HG02852 (cell line): Measurements from ENCODE around the gene CALML5.

Source experiments
- ATAC-seq: cut with Tn5 transposase; IDR thresholded peaks from one replicate; pipeline ENCODE4 v1.9.1; 2021; ENCODE audit warnings: mild to moderate bottlenecking, moderate library complexity; ENCODE audit not compliant: unreplicated experiment

CALML5 gene, protein sequence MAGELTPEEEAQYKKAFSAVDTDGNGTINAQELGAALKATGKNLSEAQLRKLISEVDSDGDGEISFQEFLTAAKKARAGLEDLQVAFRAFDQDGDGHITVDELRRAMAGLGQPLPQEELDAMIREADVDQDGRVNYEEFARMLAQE

GRCh38 chr10:5499493-5500140 is at the start of gene CALML5:
Gene CALML5, minus strand, starts transcription at chr10:5499570. Its CDS starts 132 bp downstream, at chr10:5499438.
- ATAC-seq = no peak

DNA sequence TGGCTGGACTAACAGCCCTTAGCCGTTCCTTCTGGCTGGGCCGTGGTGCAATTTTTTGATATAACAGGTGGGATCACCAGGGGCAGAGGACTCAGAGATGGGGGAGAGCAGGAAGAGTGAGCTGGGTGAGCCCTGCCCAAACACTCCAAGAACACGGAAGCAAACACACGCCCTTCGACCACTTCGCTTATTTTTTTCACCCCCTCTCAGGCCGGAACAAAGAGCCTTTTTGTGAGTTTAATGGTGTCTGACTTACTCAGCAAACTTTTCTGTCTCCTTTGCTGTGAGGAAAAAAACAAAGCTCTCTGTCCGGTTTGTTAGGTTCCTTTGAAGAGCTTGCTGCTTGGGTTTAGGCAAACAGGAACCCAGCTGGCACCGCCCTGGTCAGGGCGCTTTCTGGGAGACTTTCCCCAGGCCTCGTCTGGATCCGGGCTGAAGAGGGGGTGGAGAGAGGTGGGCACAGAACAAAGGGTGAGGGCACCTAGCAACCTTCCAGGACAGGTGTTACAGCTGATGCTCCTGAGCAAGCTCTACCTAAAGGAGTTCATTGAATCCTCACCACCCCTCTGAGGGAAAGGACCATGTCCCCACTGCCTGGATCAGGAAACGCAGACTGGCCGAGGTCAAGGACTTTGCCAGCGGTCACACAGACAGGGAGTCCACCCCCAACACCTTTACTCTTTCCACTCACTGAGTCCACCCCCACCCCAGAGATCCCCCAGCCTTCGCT is 48.7 kb upstream of the CALML5 start:
- no peak for ATAC-seq

GRCh38 chr10:5547681-5547930 is 48.2 kb upstream of the CALML5 start:
- ATAC-seq = no peak

- no peak for ATAC-seq
These were observed 47.7 kb upstream of the CALML5 start for GRCh38 chr10:5546891-5547680.

DNA sequence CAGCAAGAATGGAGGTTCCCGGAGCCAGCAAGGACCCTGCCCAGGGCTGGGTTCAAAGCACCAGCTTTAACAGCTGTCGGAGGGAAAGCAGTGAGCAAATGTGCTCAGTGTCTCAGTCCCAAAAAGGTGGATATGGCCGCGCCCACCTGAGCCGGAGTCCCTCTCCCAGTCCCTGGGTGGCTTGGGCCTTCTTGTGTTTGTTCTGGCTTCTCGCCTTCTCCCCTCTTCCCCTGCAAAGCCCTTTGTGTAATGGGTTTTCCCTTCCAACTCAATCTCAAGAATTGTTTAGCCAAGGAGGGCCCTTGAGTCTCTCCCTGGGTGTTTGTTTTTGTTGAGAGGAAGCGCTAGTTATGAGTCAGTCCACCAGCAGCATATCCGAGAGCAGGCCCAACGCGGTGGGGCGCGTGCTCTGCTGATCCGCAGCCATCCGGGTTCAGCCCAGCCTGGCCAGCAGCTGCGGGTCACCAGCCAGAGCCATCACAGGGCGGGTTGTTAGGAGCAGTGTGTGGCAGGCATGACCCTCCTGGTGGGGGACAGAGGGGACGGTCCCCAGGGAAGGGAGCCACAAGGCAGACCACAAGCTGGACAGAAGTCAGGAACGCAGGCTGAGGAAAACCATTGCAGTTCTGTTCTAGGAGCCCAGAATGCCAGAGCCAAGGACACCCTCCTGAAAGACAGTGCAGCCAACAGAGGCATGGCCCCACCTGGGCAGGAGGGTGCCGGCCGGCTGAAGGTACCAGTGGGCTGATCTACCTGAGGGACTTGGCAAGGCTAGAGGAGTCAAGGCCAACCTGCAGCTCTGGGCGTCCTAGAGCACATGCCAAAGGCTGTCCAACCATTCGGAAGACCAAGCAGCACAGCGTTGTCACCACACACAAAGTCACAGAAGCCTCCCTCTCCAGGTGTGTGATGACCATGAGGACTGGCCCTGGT is 46.7 kb upstream of the CALML5 start:
- ATAC-seq = no peak

- no peak for ATAC-seq
These were observed 46.0 kb upstream of the CALML5 start for GRCh38 chr10:5545426-5545777.

GRCh38 chr10:5545011-5545410 is 45.6 kb upstream of the CALML5 start:
- no peak for ATAC-seq

GRCh38 chr10:5544216-5544805 is 44.9 kb upstream of the CALML5 start:
- no peak for ATAC-seq

DNA sequence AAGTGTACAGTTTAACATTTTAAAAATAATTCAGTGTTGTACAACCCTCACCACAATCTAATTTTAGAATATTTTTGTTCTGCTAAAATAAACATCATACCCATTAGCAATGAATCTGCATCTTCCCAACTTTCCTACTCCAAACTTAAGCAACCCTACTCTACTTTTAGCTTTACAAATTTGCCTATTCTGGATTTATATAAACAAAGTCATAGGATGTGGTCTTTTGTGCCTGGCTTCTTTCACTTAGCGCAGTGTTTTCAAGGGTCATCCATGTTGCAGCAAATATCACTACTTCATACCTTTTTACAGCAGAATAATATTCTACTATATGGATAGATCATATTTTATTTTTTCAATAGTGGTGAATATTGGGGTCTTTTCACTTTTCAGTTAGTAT is 44.3 kb upstream of the CALML5 start:
- no peak for ATAC-seq

DNA sequence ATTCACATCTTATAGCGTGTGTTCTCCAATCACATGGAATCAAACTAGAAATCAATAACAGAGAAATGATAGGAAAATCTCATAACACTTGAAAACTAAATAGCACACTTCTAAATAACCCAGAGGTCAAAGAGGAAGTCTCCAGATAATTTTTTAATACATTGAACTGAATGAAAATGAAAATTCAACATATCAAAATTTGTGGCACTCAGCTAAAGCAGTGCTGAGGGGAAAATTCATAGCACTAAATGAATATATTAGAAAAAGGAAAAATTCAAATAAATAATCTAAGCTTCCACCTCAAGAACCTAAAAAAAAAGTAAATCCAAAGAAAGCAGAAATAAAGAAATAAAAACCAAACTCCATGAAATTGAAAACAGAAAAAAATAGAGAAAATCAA is 42.7 kb upstream of the CALML5 start:
- ATAC-seq = no peak

DNA sequence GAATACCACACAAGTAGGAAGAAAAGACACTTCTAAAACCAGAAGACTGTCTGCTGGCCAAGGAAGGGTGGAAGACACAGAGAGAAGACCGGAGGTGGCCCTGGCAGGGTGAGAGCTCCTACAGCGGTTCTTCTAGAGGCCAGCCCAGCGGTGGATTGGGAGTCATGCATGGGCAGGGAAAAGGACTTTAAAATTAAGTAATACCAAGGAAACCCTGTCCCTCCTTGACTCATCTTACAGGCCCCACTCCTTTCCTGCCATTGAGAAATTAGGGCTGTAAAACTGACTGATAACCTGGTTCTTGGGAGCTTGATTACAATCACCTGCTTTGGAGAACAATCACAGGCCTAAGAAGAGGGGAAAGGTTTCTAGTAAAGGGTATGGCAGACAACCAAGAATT is 41.5 kb upstream of the CALML5 start:
- no peak for ATAC-seq

DNA sequence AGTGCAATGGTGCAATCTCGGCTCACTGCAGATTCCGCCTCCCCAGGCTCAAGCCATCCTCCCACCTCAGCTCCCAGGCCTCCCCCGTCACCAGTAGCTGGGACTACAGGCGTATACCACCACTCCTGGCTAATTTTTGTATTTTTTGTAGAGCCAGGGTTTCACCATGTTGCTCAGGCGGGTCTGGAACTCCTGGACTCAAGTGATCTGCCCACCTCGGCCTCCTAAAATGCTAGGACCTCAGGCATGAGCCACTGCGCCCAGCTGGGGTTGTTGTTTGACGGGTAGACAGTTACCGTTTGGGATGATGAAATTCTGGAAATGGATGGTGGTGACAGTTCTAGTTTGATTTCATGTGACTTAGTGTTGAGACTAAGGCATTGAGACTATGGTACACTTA is 40.7 kb upstream of the CALML5 start:
- ATAC-seq = no peak

- ATAC-seq = no peak
These were observed 39.7 kb upstream of the CALML5 start for GRCh38 chr10:5538892-5539651.

DNA sequence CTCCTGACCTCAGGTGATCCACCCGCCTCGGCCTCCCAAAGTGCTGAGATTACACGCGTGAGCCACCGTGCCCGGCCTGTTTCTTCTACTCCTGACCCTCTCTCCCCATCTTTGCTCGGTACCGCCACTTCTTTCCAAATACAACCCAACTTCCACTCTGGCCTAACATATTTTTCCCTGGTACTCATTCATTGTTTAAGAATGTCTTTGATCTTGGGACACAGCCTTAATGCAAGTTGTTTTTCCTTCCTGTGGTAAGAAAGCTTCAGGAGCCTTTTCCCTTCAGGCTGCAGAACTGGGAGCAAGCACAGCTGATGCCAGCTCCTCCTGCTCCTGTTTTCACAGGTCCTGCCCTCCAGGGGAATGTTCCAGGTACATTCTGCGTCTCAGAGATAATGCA is 39.1 kb upstream of the CALML5 start:
- no peak for ATAC-seq

GRCh38 chr10:5537684-5538083 is 38.3 kb upstream of the CALML5 start:
- ATAC-seq = no peak

DNA sequence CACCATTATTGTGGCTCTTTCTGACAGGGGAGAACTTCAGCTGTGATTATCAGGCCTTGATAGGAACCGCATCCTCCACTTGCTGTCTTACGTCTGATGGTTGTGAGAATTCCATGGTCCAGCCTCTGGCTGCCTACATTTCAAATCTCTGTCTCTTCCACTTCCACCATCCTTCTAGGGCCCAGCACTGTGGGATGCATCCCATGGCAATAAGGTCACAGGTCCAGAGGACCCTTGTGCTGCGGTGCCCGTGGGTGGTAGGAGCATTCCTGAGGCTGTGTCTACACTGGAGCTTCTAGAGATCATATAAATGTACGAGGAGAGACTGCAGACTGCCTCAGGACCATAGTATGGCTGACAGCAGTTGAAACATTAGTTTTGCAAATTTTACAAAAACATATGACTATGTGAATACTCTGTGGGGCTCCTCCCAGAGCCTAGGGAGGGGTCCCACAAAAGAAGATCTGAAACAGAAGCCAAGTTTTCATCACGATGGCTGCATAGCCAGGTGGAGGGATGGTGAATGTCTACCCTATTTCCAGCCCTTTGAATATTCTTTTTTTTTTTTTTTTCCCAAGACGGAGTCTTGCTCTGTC is 37.2 kb upstream of the CALML5 start:
- ATAC-seq = no peak

GRCh38 chr10:5534880-5535856 is 35.8 kb upstream of the CALML5 start:
- no peak for ATAC-seq
